K562 (cell line): ENCODE measurements around the gene TRMT2A. TPM values are rescaled to one million over a fixed set of nuclear protein-coding genes. Genes with fewer than 3 reads are reported as not detected.

Source experiments
- FOXM1 ChIP-seq, 2 experiments: fragments of 450-650 bp in 1 of 2; sonication (generic) in 1 of 2; formaldehyde crosslinking in 1 of 2; IDR thresholded peaks; 2 replicates each; pipeline versions ENCODE4 v1.6.1 to v1.9.0; 2017 to 2022; ENCODE audit warnings: low read depth in 2 of 2, mild to moderate bottlenecking in 2 of 2, missing genetic modification reagents in 1 of 2, moderate library complexity in 1 of 2
- HCFC1 ChIP-seq: IDR thresholded peaks from 2 replicates; pipeline ENCODE4 v1.6.1; 2012; ENCODE audit warnings: low read depth, low read length, improper control_type of control experiment
- HSF4 ChIP-seq: fragments of 250-450 bp; sonication (Bioruptor Pico); IDR thresholded peaks from 2 replicates; pipeline ENCODE4 v2.1.2; 2022; ENCODE audit warnings: mild to moderate bottlenecking, moderate library complexity, borderline replicate concordance
- MGA ChIP-seq: fragments of 450-650 bp; IDR thresholded peaks from 2 replicates; pipeline ENCODE4 v1.6.1; 2016; ENCODE audit warnings: mild to moderate bottlenecking, moderate library complexity
- MLX ChIP-seq, 2 experiments: fragments of 450-650 bp in 1 of 2; sonication (generic) in 1 of 2; formaldehyde crosslinking; conservative IDR thresholded peaks; 2 replicates each; pipeline versions ENCODE4 v1.4.0 to v1.8.1; 2020 to 2022; ENCODE audit warnings: mild to moderate bottlenecking in 1 of 2, missing genetic modification reagents in 1 of 2
- NUFIP1 ChIP-seq: fragments of 450-650 bp; IDR thresholded peaks from 2 replicates; pipeline ENCODE4 v1.6.1; 2018; ENCODE audit not compliant: partially characterized antibody
- PML ChIP-seq: IDR thresholded peaks from 2 replicates; pipeline ENCODE4 v1.6.1; 2012; ENCODE audit warnings: low read length, inconsistent platforms
- SMARCE1 ChIP-seq: fragments of 450-650 bp; IDR thresholded peaks from 2 replicates; pipeline ENCODE4 v1.7.1; 2016; ENCODE audit warnings: mild to moderate bottlenecking
- SP2 ChIP-seq: IDR thresholded peaks from 2 replicates; pipeline ENCODE4 v1.6.1; 2011; ENCODE audit warnings: mild to moderate bottlenecking, low read depth, low read length, moderate library complexity; ENCODE audit not compliant: poor library complexity, severe bottlenecking; ENCODE audit errors: extremely low read depth
- TAF1 ChIP-seq: IDR thresholded peaks from 2 replicates; pipeline ENCODE4 v1.6.1; 2011; ENCODE audit warnings: mild to moderate bottlenecking, low read length, moderate library complexity; ENCODE audit not compliant: insufficient read depth, control insufficient read depth, severe bottlenecking; ENCODE audit errors: extremely low read depth
- TAL1 ChIP-seq: fragments of 450-650 bp; IDR thresholded peaks from 2 replicates; pipeline ENCODE4 v1.6.1; 2016; ENCODE audit warnings: mild to moderate bottlenecking
- TEAD2 ChIP-seq: fragments of 450-650 bp; IDR thresholded peaks from 2 replicates; pipeline ENCODE4 v1.6.1; 2016; ENCODE audit warnings: missing genetic modification characterization, control low read depth, missing compliant biosample characterization
- ZBTB8A ChIP-seq: fragments of 450-650 bp; IDR thresholded peaks from 2 replicates; pipeline ENCODE4 v1.6.1; 2018; ENCODE audit warnings: mild to moderate bottlenecking, moderate library complexity; ENCODE audit not compliant: partially characterized antibody
- ZNF24 ChIP-seq: fragments of 450-650 bp; IDR thresholded peaks from 2 replicates; pipeline ENCODE4 v1.6.1; 2016
- ZNF316 ChIP-seq: fragments of 450-650 bp; IDR thresholded peaks from 2 replicates; pipeline ENCODE4 v1.6.1; 2016
- ZNF79 ChIP-seq: fragments of 250-450 bp; sonication (Bioruptor Pico); IDR thresholded peaks from 2 replicates; pipeline ENCODE4 v1.4.0; 2020; ENCODE audit warnings: low read depth, mild to moderate bottlenecking, moderate library complexity
- ZZZ3 ChIP-seq: fragments of 450-650 bp; IDR thresholded peaks from 2 replicates; pipeline ENCODE4 v1.6.1; 2016; ENCODE audit warnings: antibody characterized with exemption, mild to moderate bottlenecking, moderate library complexity
- polyA plus RNA-seq, 8 experiments: library from polyadenylated mRNA; depleted of rRNA in 4 of 8; stranded (reverse) in 5 of 8; unstranded in 3 of 8; fragments of >200 nt; fragmentation: Nextera tagmentation in 2 of 8; fragmentation: Illumina TruSeq in 1 of 8; extraction: Ambion mirVana in 2 of 8; extraction: Trizol in 1 of 8; gene quantifications; 2 replicates each; pipeline versions ENCODE4 v1.2.1 to v1.2.3, GENCODE V29; 2011 to 2014; ENCODE audit warnings: inconsistent platforms in 1 of 8, missing spikeins in 1 of 8
- total RNA-seq, 7 experiments: library from RNA; depleted of rRNA in 6 of 7; stranded (reverse); fragments of >200 nt in 6 of 7; fragmentation: Illumina TruSeq in 2 of 7; extraction: Trizol in 2 of 7; gene quantifications; 2 replicates each; pipeline versions ENCODE4 v1.2.1 to v1.2.3, GENCODE V29; 2011 to 2021; ENCODE audit warnings: low replicate concordance in 1 of 7

TRMT2A gene
- total and polyA plus RNA-seq, 9 of the 15 experiments (the other 6 are each of a cell fraction or from before 2014, with no cell fraction given) = 1.6 to 265 (median 140) TPM

DNA sequence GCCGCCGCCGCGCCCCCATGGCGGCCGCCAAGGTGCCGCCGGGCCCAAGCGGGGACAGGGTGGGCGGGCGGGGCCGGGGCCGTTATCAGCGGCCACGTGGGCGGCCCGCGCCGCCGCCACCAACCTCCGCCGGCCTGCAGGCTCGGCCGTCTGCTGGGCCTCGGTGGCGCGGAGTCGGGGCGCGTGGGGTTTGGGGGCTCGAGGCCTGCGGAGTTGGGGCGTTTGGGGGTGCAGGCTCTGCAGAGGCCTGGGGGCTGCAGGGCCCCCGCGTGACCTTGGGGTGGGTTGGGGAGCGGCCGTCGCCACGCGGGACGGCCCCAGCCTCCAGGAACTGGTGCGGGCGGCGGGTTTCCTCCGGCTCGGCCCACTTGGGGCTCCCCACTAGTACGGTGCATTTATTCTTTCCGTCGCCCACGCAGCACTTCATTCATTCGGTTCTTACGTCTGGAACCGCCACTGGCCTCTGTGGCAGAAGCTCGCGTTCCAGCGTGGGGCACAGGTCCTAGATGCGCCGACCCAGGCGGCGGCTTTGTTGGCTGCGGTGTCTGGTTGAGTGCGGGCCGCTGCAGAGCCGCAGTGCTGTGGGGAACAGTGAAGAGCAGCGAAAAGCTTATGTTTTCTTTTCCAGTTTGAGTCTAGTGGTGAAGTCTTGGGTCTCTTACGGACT is 740 bp upstream of the TRMT2A start (continued):
- TF ChIP-seq MGA (no peak), ZNF316 (no peak), ZBTB8A (no peak), PML (peak; percentile 46; the same call in 1 of the 2 replicates), HSF4 (0 out of 2 replicates have a peak, but pooled peaks have one; percentile 29), TEAD2 (tag) (no peak; the same call in 1 of the 2 replicates), MLX (CRISPR knock-in tag; conservative IDR thresholded peaks at IDR 0.05) (no peak), ZZZ3 (no peak), SP2 (no peak), TAF1 (no peak), SMARCE1 (no peak), ZNF79 (CRISPR knock-in tag) (no peak), TAL1 (no peak), FOXM1 (IDR thresholded peaks at IDR 0.05; ENCODE audit: low read depth) (no peak), FOXM1 (CRISPR knock-in tag; IDR thresholded peaks at IDR 0.05; ENCODE audit: low read depth) (no peak), ZNF24 (no peak), HCFC1 (peak; percentile 1; the same call in 1 of the 2 replicates), NUFIP1 (no peak)
